A549 (cell line): ENCODE measurements around the gene NOTCH3.
A peak's percentile ranks its signal among the peaks of the same experiment; 100 is the strongest.

Experiments used
- CEBPB ChIP-seq, 2 experiments: fragments of >200 bp in 1 of 2; sonication (Bioruptor Twin) in 1 of 2; formaldehyde crosslinking in 1 of 2; IDR thresholded peaks; 2 replicates each; pipeline ENCODE4 v1.6.1; 2012 to 2016
- CHD2 ChIP-seq: fragments of 150-350 bp; IDR thresholded peaks from 2 replicates; pipeline ENCODE4 v1.6.1; 2014; ENCODE audit warnings: low read length; ENCODE audit not compliant: partially characterized antibody
- CTCF ChIP-seq: fragments of >200 bp; sonication (Bioruptor Twin); formaldehyde crosslinking; IDR thresholded peaks from 3 replicates; pipeline ENCODE4 v1.5.1; 2016
- ELK1 ChIP-seq: fragments of 150-350 bp; IDR thresholded peaks from 2 replicates; pipeline ENCODE4 v1.6.1; 2014; ENCODE audit warnings: low read depth, mild to moderate bottlenecking, low read length
- EP300 ChIP-seq, 2 experiments: fragments of >200 bp; sonication (Bioruptor Twin); formaldehyde crosslinking; IDR thresholded peaks; 2 replicates in 1 of 2; 3 replicates in 1 of 2; pipeline ENCODE4 v1.6.1; 2016 to 2017
- HDAC2 ChIP-seq: fragments of 200-600 bp; sonication (generic); IDR thresholded peaks from 2 replicates; pipeline ENCODE4 v1.6.1; 2016
- POLR2A ChIP-seq: IDR thresholded peaks from 2 replicates; pipeline ENCODE4 v1.6.1; 2012; ENCODE audit warnings: mild to moderate bottlenecking, low read length
- RARB ChIP-seq: fragments of 250-450 bp; sonication (Bioruptor Pico); IDR thresholded peaks from 2 replicates; pipeline ENCODE4 v1.8.0; 2021; ENCODE audit warnings: mild to moderate bottlenecking, moderate library complexity

GRCh38 chr19:15177269-15178116 lies 23.3 kb downstream of the NOTCH3 start:
- TF ChIP-seq CEBPB (IDR thresholded peaks at IDR 0.05) (no peak), CTCF (peak; percentile 73), POLR2A (no peak), CHD2 (no peak), HDAC2 (no peak), ELK1 (no peak), EP300 (IDR thresholded peaks at IDR 0.05) (no peak), RARB (CRISPR knock-in tag) (no peak)
